Measurements from ENCODE around the gene CD58. TPM values are rescaled to one million over a fixed set of nuclear protein-coding genes. Genes with fewer than 3 reads are reported as not detected.
"Not testable (repeated sequence)": the region's sequence is repeated elsewhere in the genome, so short reads cannot be mapped to it uniquely, and the experiment has no call there.

Gene CD58
- total RNA-seq, 1 donor, result 23.5 TPM

- H3K4me3 ChIP-seq (ENCODE audit: insufficient read depth, low read length), result no peak overlapping the region
- peaks cover 11% of the 10 kb centered on the region for H3K4me1 ChIP-seq (ENCODE audit: insufficient read depth, low read length)
- no peak overlapping the region for H2AFZ ChIP-seq (ENCODE audit: low read length)
- DNase-seq (ENCODE audit: insufficient read length, low spot score, missing footprints), result no peak
- no peaks in the 10 kb centered on the region for H3K9me3 ChIP-seq (ENCODE audit: low read depth, low read length)
- no peaks in the 10 kb centered on the region for H4K20me1 ChIP-seq (ENCODE audit: insufficient read depth, low read length)
- peaks cover 42% of the 10 kb centered on the region for H3K79me2 ChIP-seq (ENCODE audit: insufficient read depth, low read length)
- H3K36me3 ChIP-seq (ENCODE audit: insufficient read depth, low read length), result no peaks in the 10 kb centered on the region
- no peak overlapping the region for H3K4me2 ChIP-seq (ENCODE audit: insufficient read depth, low read length)
- H3K27ac ChIP-seq (ENCODE audit: low read depth, low read length), result no peak overlapping the region
- no peak for TF ChIP-seq CTCF (IDR thresholded peaks at IDR 0.05; ENCODE audit: extremely low read depth, low read depth, low read length)
- no peaks in the 10 kb centered on the region for H3K27me3 ChIP-seq (ENCODE audit: insufficient read depth, low read length)
These were observed 5.6 kb downstream of the CD58 start for GRCh38 chr1:116565222-116565621.

GRCh38 chr1:116564426-116564825 lies 6.4 kb downstream of the CD58 start:
- no peak for DNase-seq (ENCODE audit: insufficient read length, low spot score, missing footprints)
- no peaks in the 10 kb centered on the region for H4K20me1 ChIP-seq (ENCODE audit: insufficient read depth, low read length)

GRCh38 chr1:116562465-116562864 lies 8.4 kb downstream of the CD58 start:
- H3K27me3 ChIP-seq (ENCODE audit: insufficient read depth, low read length), result not testable (repeated sequence)
- H3K79me2 ChIP-seq (ENCODE audit: insufficient read depth, low read length), result peaks cover 36% of the 10 kb centered on the region

More at GRCh38 chr1:116564426-116564825, 6.4 kb downstream of the CD58 start:
- Histone ChIP-seq H3K4me2 (ENCODE audit: insufficient read depth, low read length) (no peak overlapping the region), H3K79me2 (ENCODE audit: insufficient read depth, low read length) (peaks cover 39% of the 10 kb centered on the region), H3K27me3 (ENCODE audit: insufficient read depth, low read length) (no peaks in the 10 kb centered on the region), H3K4me3 (ENCODE audit: insufficient read depth, low read length) (no peak overlapping the region), H3K4me1 (ENCODE audit: insufficient read depth, low read length) (peaks cover 7% of the 10 kb centered on the region), H3K9me3 (ENCODE audit: low read depth, low read length) (no peaks in the 10 kb centered on the region), H2AFZ (ENCODE audit: low read length) (no peak overlapping the region), H3K36me3 (ENCODE audit: insufficient read depth, low read length) (no peaks in the 10 kb centered on the region), H3K27ac (ENCODE audit: low read depth, low read length) (no peak overlapping the region)
- no peak for TF ChIP-seq CTCF (IDR thresholded peaks at IDR 0.05; ENCODE audit: extremely low read depth, low read depth, low read length)

GRCh38 chr1:116561563-116561962 lies 9.3 kb downstream of the CD58 start:
- Histone ChIP-seq H3K27me3 (ENCODE audit: insufficient read depth, low read length) (no peaks in the 10 kb centered on the region), H3K4me1 (ENCODE audit: insufficient read depth, low read length) (peaks cover 11% of the 10 kb centered on the region), H3K79me2 (ENCODE audit: insufficient read depth, low read length) (peaks cover 34% of the 10 kb centered on the region), H3K9me3 (ENCODE audit: low read depth, low read length) (no peaks in the 10 kb centered on the region), H3K4me3 (ENCODE audit: insufficient read depth, low read length) (no peak overlapping the region), H4K20me1 (ENCODE audit: insufficient read depth, low read length) (no peaks in the 10 kb centered on the region), H3K4me2 (ENCODE audit: insufficient read depth, low read length) (no peak overlapping the region), H3K27ac (ENCODE audit: low read depth, low read length) (no peak overlapping the region), H2AFZ (ENCODE audit: low read length) (no peak overlapping the region), H3K36me3 (ENCODE audit: insufficient read depth, low read length) (no peaks in the 10 kb centered on the region)
- DNase-seq (ENCODE audit: insufficient read length, low spot score, missing footprints), result no peak
- no peak for TF ChIP-seq CTCF (IDR thresholded peaks at IDR 0.05; ENCODE audit: extremely low read depth, low read depth, low read length)

More at GRCh38 chr1:116562465-116562864, 8.4 kb downstream of the CD58 start:
- H3K4me1 ChIP-seq (ENCODE audit: insufficient read depth, low read length); H2AFZ ChIP-seq (ENCODE audit: low read length); H3K4me3 ChIP-seq (ENCODE audit: insufficient read depth, low read length); H3K9me3 ChIP-seq (ENCODE audit: low read depth, low read length); H3K27ac ChIP-seq (ENCODE audit: low read depth, low read length); H3K4me2 ChIP-seq (ENCODE audit: insufficient read depth, low read length); H4K20me1 ChIP-seq (ENCODE audit: insufficient read depth, low read length); DNase-seq (ENCODE audit: insufficient read length, low spot score, missing footprints); H3K36me3 ChIP-seq (ENCODE audit: insufficient read depth, low read length): not testable (repeated sequence)

All from osteoblast (primary cell).